HFFc6 (cell line): ENCODE data around the gene DUSP9. TPM values are rescaled to one million over a fixed set of nuclear protein-coding genes. Genes with fewer than 3 reads are reported as not detected.

ENCODE experiments used
- DNase-seq: peaks from one replicate; pipeline ENCODE4 v3.0.0-alpha.2; 2018
- H3K27ac Mint-ChIP-seq: 2 replicates; pipeline ENCODE4 v1.8.0; 2020; ENCODE audit warnings: mild to moderate bottlenecking, mixed read lengths
- H3K27me3 Mint-ChIP-seq: 2 replicates; pipeline ENCODE4 v1.8.0; 2021; ENCODE audit warnings: mild to moderate bottlenecking, moderate library complexity, mixed read lengths; ENCODE audit not compliant: insufficient read depth
- H3K36me3 Mint-ChIP-seq: 2 replicates; pipeline ENCODE4 v1.8.0; 2021; ENCODE audit warnings: low read depth, mixed read lengths
- H3K4me1 Mint-ChIP-seq: 2 replicates; pipeline ENCODE4 v1.8.0; 2020; ENCODE audit warnings: low read depth, mixed read lengths
- H3K4me3 Mint-ChIP-seq: 2 replicates; pipeline ENCODE4 v1.8.0; 2020; ENCODE audit warnings: mild to moderate bottlenecking, moderate library complexity, mixed read lengths
- H3K9me3 Mint-ChIP-seq: 2 replicates; pipeline ENCODE4 v1.8.0; 2020; ENCODE audit warnings: mild to moderate bottlenecking, mixed read lengths
- total RNA-seq, 6 experiments: library from RNA; stranded (reverse); fragmentation: NEBNext Ultra II Directional; extraction: Animal tissue kit (Norgen Biotek cat#: 25700); gene quantifications; 2 replicates in 1 of 6; 3 replicates in 5 of 6; pipeline ENCODE4 v1.2.3, GENCODE V29; 2021
- TF ChIP-seq, protein P1 (sequence below): fragments of 200-600 bp; sonication (generic); IDR thresholded peaks from 2 replicates; pipeline ENCODE4 v1.5.0; 2021; ENCODE audit warnings: antibody characterized with exemption, mild to moderate bottlenecking

Gene DUSP9
- total RNA-seq, 6 experiments from 2014 or later: not detected

DNA sequence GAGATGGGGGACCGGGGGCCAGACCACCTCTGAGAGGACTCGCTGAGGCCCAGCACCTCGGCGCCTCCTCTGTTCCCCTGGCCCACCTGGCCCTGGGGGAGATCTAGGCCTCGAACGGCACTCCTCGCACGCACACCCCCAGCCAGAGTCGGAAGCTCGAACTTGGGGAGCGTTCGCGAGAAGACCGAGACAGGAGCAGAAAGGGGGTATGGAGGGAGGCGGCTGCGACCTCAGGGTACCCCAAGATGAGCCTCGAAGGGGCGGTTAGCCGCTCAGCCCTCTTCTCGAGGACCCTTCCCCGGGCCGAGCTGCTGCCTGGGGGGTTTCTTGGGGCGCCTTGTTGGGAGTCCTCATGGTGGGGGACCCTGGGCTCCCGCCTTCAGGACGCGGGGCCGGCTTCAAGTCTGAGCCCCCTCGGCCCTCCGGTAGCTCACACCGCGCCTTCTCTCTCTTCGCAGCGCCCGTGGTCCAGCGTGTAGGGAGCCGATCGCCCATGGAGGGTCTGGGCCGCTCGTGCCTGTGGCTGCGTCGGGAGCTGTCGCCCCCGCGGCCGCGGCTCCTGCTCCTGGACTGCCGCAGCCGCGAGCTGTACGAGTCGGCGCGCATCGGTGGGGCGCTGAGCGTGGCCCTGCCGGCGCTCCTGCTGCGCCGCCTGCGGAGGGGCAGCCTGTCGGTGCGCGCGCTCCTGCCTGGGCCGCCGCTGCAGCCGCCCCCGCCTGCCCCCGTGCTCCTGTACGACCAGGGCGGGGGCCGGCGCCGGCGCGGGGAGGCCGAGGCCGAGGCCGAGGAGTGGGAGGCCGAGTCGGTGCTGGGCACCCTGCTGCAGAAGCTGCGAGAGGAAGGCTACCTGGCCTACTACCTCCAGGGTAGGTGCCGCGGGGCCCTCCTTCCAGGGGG is 706 bp downstream of the DUSP9 start:
- Mint-ChIP-seq H3K4me1 (no peaks in the 10 kb centered on the region), H3K36me3 (no peaks in the 10 kb centered on the region), H3K27ac (no peak overlapping the region), H3K4me3 (no peak overlapping the region), H3K9me3 (no peaks in the 10 kb centered on the region), H3K27me3 (peaks cover 9% of the 10 kb centered on the region)
- TF ChIP-seq, protein P1, sequence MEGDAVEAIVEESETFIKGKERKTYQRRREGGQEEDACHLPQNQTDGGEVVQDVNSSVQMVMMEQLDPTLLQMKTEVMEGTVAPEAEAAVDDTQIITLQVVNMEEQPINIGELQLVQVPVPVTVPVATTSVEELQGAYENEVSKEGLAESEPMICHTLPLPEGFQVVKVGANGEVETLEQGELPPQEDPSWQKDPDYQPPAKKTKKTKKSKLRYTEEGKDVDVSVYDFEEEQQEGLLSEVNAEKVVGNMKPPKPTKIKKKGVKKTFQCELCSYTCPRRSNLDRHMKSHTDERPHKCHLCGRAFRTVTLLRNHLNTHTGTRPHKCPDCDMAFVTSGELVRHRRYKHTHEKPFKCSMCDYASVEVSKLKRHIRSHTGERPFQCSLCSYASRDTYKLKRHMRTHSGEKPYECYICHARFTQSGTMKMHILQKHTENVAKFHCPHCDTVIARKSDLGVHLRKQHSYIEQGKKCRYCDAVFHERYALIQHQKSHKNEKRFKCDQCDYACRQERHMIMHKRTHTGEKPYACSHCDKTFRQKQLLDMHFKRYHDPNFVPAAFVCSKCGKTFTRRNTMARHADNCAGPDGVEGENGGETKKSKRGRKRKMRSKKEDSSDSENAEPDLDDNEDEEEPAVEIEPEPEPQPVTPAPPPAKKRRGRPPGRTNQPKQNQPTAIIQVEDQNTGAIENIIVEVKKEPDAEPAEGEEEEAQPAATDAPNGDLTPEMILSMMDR: no peak
- DNase-seq: no peak

DNA sequence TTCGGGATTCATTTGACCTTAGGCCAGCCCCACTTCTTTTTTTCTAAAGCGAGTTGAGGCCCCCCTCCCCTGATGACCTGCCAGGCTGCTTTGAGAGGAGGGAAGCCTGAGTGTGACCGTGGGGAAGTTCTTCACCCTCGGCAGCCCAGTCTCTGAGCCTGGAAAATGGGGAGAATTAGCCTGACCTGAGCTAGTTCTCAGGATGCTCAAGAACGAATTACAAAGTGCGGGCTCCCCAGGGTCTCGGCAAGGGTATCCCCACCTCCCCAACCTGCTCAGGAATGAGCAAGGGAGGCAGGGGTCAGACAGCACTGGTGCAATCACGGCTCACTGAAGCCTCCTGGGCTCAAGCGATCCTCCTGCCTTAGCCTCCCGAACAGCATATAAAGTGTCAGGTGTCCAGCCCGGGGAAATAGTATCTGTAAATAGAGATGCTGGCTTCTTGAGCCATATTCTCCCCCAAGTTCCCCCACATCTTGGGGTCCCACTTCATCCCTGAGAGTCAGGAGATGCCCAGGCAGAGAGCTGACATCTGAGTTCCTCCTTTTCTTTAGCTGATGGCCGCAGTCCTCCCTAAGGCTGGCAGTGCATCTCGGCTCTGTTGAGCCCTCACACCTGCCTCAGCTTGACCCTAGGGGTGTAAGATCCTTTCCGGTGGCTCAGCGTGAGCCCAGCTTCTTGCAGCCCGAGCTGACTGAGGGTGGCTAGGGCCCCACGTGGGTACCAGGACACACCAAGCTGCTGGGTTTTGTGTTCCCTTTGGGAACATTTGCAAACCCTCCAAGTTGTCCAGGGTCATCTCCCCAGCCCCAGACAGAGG is 1.6 kb downstream of the DUSP9 start:
- Mint-ChIP-seq H3K9me3 (no peaks in the 10 kb centered on the region), H3K4me1 (no peaks in the 10 kb centered on the region), H3K4me3 (no peak overlapping the region), H3K27ac (no peak overlapping the region), H3K36me3 (no peaks in the 10 kb centered on the region), H3K27me3 (peaks cover 9% of the 10 kb centered on the region)
- no peak for DNase-seq
- TF ChIP-seq, protein P1: no peak

DNA sequence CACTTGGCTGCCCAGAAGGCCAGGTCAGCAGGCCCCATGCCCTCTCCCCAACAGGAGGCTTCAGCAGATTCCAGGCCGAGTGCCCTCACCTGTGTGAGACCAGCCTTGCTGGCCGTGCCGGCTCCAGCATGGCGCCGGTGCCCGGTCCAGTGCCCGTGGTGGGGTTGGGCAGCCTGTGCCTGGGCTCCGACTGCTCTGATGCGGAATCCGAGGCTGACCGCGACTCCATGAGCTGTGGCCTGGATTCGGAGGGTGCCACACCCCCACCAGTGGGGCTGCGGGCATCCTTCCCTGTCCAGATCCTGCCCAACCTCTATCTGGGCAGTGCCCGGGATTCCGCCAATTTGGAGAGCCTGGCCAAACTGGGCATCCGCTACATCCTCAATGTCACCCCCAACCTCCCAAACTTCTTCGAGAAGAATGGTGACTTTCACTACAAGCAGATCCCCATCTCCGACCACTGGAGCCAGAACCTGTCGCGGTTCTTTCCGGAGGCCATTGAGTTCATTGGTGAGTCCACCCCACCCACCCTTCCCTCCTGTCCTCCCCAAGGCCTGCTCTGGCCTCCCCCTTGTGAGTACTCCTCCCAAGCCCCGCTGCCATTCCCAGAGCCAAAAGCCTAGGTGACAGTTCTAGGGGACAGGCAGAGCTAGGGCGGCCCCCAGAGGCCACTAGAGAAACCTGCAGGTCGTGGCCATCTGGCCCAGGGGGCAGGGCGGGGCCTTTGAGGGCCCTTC is 2.3 kb downstream of the DUSP9 start:
- peaks cover 7% of the 10 kb centered on the region for H3K27me3 Mint-ChIP-seq
- H3K36me3 Mint-ChIP-seq: no peaks in the 10 kb centered on the region
- no peak overlapping the region for H3K4me3 Mint-ChIP-seq
- TF ChIP-seq, protein P1: peak; percentile 56
- no peak overlapping the region for H3K27ac Mint-ChIP-seq
- DNase-seq: no peak
- H3K4me1 Mint-ChIP-seq: no peaks in the 10 kb centered on the region
- no peaks in the 10 kb centered on the region for H3K9me3 Mint-ChIP-seq

DNA sequence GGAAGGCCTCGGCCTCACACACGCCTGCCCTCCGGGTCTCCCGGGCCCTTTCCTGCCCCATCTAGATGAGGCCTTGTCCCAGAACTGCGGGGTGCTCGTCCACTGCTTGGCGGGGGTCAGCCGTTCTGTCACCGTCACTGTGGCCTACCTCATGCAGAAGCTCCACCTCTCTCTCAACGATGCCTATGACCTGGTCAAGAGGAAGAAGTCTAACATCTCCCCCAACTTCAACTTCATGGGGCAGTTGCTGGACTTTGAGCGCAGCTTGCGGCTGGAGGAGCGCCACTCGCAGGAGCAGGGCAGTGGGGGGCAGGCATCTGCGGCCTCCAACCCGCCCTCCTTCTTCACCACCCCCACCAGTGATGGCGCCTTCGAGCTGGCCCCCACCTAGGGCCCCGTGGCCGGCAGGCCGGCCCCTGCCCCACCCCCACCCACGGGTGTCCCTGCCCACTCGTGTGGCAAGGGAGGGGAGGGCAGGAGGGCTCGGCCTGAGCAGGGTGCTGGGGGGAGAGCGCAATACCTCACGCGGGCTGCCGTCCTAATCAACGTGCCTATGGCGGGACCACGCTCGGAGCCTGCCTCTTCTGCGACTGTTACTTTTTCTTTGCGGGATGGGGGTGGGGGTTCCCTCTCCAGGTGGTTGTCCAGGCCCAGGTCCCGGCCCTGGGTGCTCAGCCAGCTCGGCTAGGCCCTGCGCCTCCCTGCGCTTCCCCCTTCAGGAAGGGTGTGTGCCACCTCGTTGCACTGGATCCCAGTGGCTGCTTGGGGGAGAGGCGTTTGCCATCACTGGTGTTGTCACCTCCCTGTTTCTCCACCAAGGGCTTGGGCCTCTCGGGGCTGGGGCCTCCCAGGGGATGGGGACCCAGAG is 3.1 kb downstream of the DUSP9 start:
- Mint-ChIP-seq H3K36me3 (no peaks in the 10 kb centered on the region), H3K27ac (no peak overlapping the region), H3K4me3 (no peak overlapping the region), H3K4me1 (no peaks in the 10 kb centered on the region), H3K9me3 (no peaks in the 10 kb centered on the region), H3K27me3 (peaks cover 10% of the 10 kb centered on the region)
- DNase-seq: no peak
- TF ChIP-seq, protein P1: no peak
